B cell (primary cell): ENCODE results near the gene LIPA. TPM values are rescaled to one million over a fixed set of nuclear protein-coding genes. Genes with fewer than 3 reads are reported as not detected.

Experiments used
- ATAC-seq: fragments of 200-7000 bp; cut with Tn5 transposase; one replicate; pipeline ENCODE4 v1.10.0; 2021; ENCODE audit warnings: low read depth, mild to moderate bottlenecking, moderate number of reproducible peaks, moderate library complexity
- CTCF ChIA-PET: fragments of 350-600 bp; sonication (Branson Sonifier 250); formaldehyde crosslinking; loops from one replicate; lab custom pipeline; 2021; ENCODE audit warnings: antibody characterized with exemption, inconsistent platforms; lab: Charles Lee
- POLR2A ChIA-PET: fragments of 350-600 bp; sonication (Branson Sonifier 250); formaldehyde crosslinking; loops from one replicate; lab custom pipeline; 2021; ENCODE audit warnings: antibody characterized with exemption; lab: Charles Lee
- DNase-seq: peaks from one replicate; pipeline ENCODE4 v3.0.0; 2013
- H2AFZ ChIP-seq: 2 replicates; pipeline ENCODE4 v1.6.1; 2012; ENCODE audit warnings: mild to moderate bottlenecking, low read depth, low read length; ENCODE audit not compliant: insufficient read depth, poor library complexity, severe bottlenecking
- H3K27ac ChIP-seq, 2 donors: 1 replicate in 1 of 2; 2 replicates in 1 of 2; pipeline ENCODE4 v1.5.1; 2012 to 2013; ENCODE audit warnings: low read length in 2 of 2, mild to moderate bottlenecking in 2 of 2, moderate library complexity in 1 of 2
- H3K27me3 ChIP-seq, 4 experiments: fragments of 200-600 bp in 1 of 4; sonication (generic) in 1 of 4; replicated peaks in 1 of 4; 1 replicate in 2 of 4; 2 replicates in 2 of 4; pipeline versions ENCODE4 v1.6.1 to v1.7.0; 2013 to 2016; ENCODE audit warnings: low read length in 3 of 4, mild to moderate bottlenecking in 2 of 4, mixed read lengths in 1 of 4, moderate library complexity in 1 of 4; ENCODE audit not compliant: insufficient read depth in 4 of 4, control insufficient read depth in 3 of 4; ENCODE audit errors: control extremely low read depth in 1 of 4
- H3K36me3 ChIP-seq, 2 experiments: replicated peaks in 1 of 2; 1 replicate in 1 of 2; 2 replicates in 1 of 2; pipeline versions ENCODE4 v1.6.1 to v1.7.1; 2013; ENCODE audit warnings: low read length in 1 of 2; ENCODE audit not compliant: insufficient read depth in 2 of 2, control insufficient read depth in 1 of 2; ENCODE audit errors: control extremely low read depth in 1 of 2, extremely low read depth in 1 of 2
- H3K4me1 ChIP-seq, 2 donors: fragments of 200-600 bp in 1 of 2; sonication (generic) in 1 of 2; 1 replicate in 1 of 2; 2 replicates in 1 of 2; pipeline versions ENCODE4 v1.5.1 to v1.6.1; 2013 to 2017; ENCODE audit warnings: low read length in 2 of 2; ENCODE audit not compliant: control insufficient read depth in 2 of 2, insufficient read depth in 2 of 2
- H3K4me2 ChIP-seq: replicated peaks from 2 replicates; pipeline ENCODE3; 2012; ENCODE audit warnings: mild to moderate bottlenecking, low read depth, low read length; ENCODE audit not compliant: poor library complexity, severe bottlenecking
- H3K4me3 ChIP-seq, 5 experiments: fragments of 200-600 bp in 1 of 5; sonication (generic) in 1 of 5; 1 replicate in 3 of 5; 2 replicates in 2 of 5; pipeline versions ENCODE4 v1.5.1 to v1.7.0; 2011 to 2016; ENCODE audit warnings: low read length in 4 of 5, mild to moderate bottlenecking in 4 of 5, low read depth in 2 of 5, control low read depth in 1 of 5, moderate library complexity in 1 of 5; ENCODE audit not compliant: insufficient read depth in 1 of 5; ENCODE audit errors: control extremely low read depth in 1 of 5, extremely low read depth in 1 of 5
- H3K79me2 ChIP-seq: fragments of 200-600 bp; sonication (generic); one replicate; pipeline ENCODE4 v1.6.0; 2016; ENCODE audit warnings: low read length; ENCODE audit not compliant: control insufficient read depth, insufficient read depth
- H3K9ac ChIP-seq: fragments of 200-600 bp; sonication (generic); 2 replicates; pipeline ENCODE4 v1.6.1; 2017; ENCODE audit warnings: mild to moderate bottlenecking, low read length, moderate library complexity
- H3K9me3 ChIP-seq, 3 donors: one replicate each; pipeline versions ENCODE4 v1.6.1 to v1.7.1; 2013; ENCODE audit warnings: low read length in 2 of 3; ENCODE audit not compliant: control insufficient read depth in 2 of 3, insufficient read depth in 1 of 3; ENCODE audit errors: control extremely low read depth in 1 of 3
- H4K20me1 ChIP-seq: 2 replicates; pipeline ENCODE4 v1.6.0; 2012; ENCODE audit warnings: mild to moderate bottlenecking, low read length; ENCODE audit not compliant: insufficient read depth, control insufficient read depth, poor library complexity, severe bottlenecking
- H3K27ac Mint-ChIP-seq: one replicate; pipeline ENCODE4 v1.8.0; 2021; ENCODE audit warnings: mixed read lengths
- H3K27me3 Mint-ChIP-seq: one replicate; pipeline ENCODE4 v1.8.0; 2021; ENCODE audit warnings: mixed read lengths
- H3K4me1 Mint-ChIP-seq: one replicate; pipeline ENCODE4 v1.8.0; 2021; ENCODE audit warnings: mixed read lengths
- H3K4me3 Mint-ChIP-seq: one replicate; pipeline ENCODE4 v1.8.0; 2021; ENCODE audit warnings: mixed read lengths
- H3K9me3 Mint-ChIP-seq: one replicate; pipeline ENCODE4 v1.8.0; 2022; ENCODE audit warnings: mixed read lengths; ENCODE audit not compliant: insufficient read depth
- EZH2 ChIP-seq: IDR thresholded peaks from 2 replicates; pipeline ENCODE4 v1.6.1; 2012; ENCODE audit warnings: borderline replicate concordance, low read depth, mild to moderate bottlenecking, moderate library complexity, low read length; ENCODE audit not compliant: insufficient read depth, poor library complexity, severe bottlenecking
- WGBS: methylation state at CpG from one replicate; pipeline ENCODE4 v1.1.5; 2013; ENCODE audit warnings: missing lambda C conversion rate; ENCODE audit not compliant: insufficient coverage; 5-methylcytosine and 5-hydroxymethylcytosine counted together
- intact Hi-C: fragments of 100-400 bp; cut with micrococcal nuclease; formaldehyde crosslinking; loops from one replicate; pipeline ENCODE4 v1.10.0; 2022
- polyA plus RNA-seq: library from polyadenylated mRNA; depleted of rRNA; stranded (reverse); fragments of >200 nt; gene quantifications from 2 replicates; pipeline ENCODE4 v1.2.3, GENCODE V29; 2012
- total RNA-seq, 2 donors: library from RNA; stranded (reverse); fragments of 120-200 nt in 1 of 2; gene quantifications; 1 replicate in 1 of 2; 2 replicates in 1 of 2; pipeline versions ENCODE4 v1.2.3 to v1.2.4, GENCODE V29; 2013 to 2022
- TF ChIP-seq, protein P1 (sequence below): fragments of 200-600 bp; IDR thresholded peaks from one replicate; pipeline ENCODE4 v1.8.0; 2022; ENCODE audit warnings: antibody characterized with exemption, mild to moderate bottlenecking

The LIPA gene
- total and polyA plus RNA-seq, 2 donors (not counting 1 experiment from before 2014, with no cell fraction given): 16.4 to 36.5 TPM

DNA sequence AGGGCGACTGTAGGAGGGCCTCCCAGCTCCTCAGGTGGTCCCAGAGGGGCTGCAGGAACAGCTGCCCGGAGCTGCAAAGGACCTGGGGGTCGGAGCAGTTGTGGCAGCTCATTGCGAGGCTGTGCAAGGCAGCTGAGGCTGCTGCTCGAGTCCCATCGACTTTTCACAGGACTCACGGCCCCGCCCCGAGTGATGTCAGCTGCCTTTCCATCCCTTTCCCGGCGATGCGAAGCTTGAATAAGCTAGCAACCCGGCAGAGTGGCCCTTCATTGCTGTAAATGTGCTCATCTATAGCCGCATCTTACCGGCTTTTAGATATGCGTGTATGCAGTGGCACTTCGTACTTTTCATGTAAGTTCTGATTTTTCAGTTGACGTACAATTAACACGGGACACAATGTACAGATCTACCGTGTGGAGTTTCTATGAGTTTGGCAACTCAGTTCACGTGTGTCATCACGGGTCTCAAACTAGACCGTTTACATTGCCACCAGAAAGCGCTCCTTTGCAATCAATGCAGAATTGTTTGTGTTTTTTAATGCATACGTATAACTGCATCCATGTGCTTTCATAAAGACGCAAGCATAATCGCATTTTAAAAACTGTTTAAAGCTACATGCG lies 44.3 kb downstream of the LIPA start, which contains the start of gene CH25H:
TSS of gene CH25H (minus strand) at position 137 of the 620 bp plus-strand sequence. CDS start at position 112, 25 bp downstream.
- Histone ChIP-seq H3K27ac (no peak within 1 kb of the TSS), H2AFZ (peak within 1 kb of the TSS; percentile 75), H3K4me3 (peak within 1 kb of the TSS; percentile 25 to 85 (median 62)), H3K4me1 (peaks cover 32 to 34% of the 10 kb centered on the region in 2 donors), H3K27me3 (peaks cover 0 to 59% (median 43%) of the 10 kb centered on the region in 4 experiments), H4K20me1 (no peaks in the 10 kb centered on the region), H3K4me2 (peak within 1 kb of the TSS; percentile 89), H3K79me2 (no peaks in the 10 kb centered on the region), H3K9ac (peak within 1 kb of the TSS; percentile 66), H3K36me3 (no peaks in the 10 kb centered on the region), H3K9me3 (peaks cover 0 to 7% (median 0%) of the 10 kb centered on the region in 3 donors)
- peaks cover 48% of the 10 kb centered on the region for H3K27me3 Mint-ChIP-seq
- H3K4me1 Mint-ChIP-seq: peaks cover 30% of the 10 kb centered on the region
- 1% methylated on average over 26 of the region's 28 CpGs for WGBS
- intact Hi-C loops: no loop called here
- H3K27ac Mint-ChIP-seq: peak within 1 kb of the TSS; percentile 7
- ChIA-PET POLR2A (interaction anchor here (1.1 kb wide), 1 partner anchor 215 kb away, joined by 3 read pairs; no protein-coding TSS in a partner anchor), CTCF (interaction anchor here (0.7 to 6.4 kb wide), 13 partner anchors 8 to 817 kb away, joined by 3 to 67 read pairs (median 3); partner anchors contain the start of gene FAS)
- peak; percentile 42 for ATAC-seq
- H3K4me3 Mint-ChIP-seq: peak within 1 kb of the TSS; percentile 90
- TF ChIP-seq EZH2: no peak
- TF ChIP-seq, protein P1, sequence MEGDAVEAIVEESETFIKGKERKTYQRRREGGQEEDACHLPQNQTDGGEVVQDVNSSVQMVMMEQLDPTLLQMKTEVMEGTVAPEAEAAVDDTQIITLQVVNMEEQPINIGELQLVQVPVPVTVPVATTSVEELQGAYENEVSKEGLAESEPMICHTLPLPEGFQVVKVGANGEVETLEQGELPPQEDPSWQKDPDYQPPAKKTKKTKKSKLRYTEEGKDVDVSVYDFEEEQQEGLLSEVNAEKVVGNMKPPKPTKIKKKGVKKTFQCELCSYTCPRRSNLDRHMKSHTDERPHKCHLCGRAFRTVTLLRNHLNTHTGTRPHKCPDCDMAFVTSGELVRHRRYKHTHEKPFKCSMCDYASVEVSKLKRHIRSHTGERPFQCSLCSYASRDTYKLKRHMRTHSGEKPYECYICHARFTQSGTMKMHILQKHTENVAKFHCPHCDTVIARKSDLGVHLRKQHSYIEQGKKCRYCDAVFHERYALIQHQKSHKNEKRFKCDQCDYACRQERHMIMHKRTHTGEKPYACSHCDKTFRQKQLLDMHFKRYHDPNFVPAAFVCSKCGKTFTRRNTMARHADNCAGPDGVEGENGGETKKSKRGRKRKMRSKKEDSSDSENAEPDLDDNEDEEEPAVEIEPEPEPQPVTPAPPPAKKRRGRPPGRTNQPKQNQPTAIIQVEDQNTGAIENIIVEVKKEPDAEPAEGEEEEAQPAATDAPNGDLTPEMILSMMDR: no peak
- peak; percentile 66 for DNase-seq
- no peaks in the 10 kb centered on the region for H3K9me3 Mint-ChIP-seq
